Measurements from ENCODE around the gene FBXO34.
"Not testable (repeated sequence)": the region's sequence is repeated elsewhere in the genome, so short reads cannot be mapped to it uniquely, and the experiment has no call there.

The FBXO34 gene

GRCh38 chr14:55333711-55334485 is 62.7 kb downstream of the FBXO34 start:
- H3K4me3 Mint-ChIP-seq: peak overlapping the region; percentile 44
- no peaks in the 10 kb centered on the region for H3K27me3 Mint-ChIP-seq (ENCODE audit: low read depth)
- peaks cover 60% of the 10 kb centered on the region for H3K4me1 Mint-ChIP-seq (ENCODE audit: low read depth)
- peak overlapping the region; percentile 69 for H3K27ac Mint-ChIP-seq
- H3K36me3 Mint-ChIP-seq (ENCODE audit: low read depth): peaks cover 1% of the 10 kb centered on the region
- no peaks in the 10 kb centered on the region for H3K9me3 Mint-ChIP-seq

DNA sequence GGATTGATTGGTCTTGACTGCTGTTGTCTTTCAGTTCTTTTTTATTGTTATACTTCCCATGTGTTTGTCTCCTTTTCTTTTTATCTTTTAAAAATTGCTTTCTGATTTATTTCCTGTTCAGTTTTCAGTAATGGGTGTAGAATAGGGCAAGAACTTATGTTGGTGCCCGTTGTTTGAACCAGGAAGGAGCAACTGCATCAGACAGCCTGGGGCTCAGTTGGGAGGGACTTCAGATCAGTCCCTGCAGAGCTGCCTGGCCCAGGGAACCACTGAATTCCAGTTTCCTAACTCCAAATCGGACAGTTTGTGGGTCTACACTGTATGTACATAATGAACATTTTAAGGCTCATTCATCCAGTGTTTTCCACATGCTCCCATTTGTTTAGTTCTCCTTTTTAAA is 64.9 kb downstream of the FBXO34 start:
- H3K27me3 Mint-ChIP-seq (ENCODE audit: low read depth): no peaks in the 10 kb centered on the region
- H3K27ac Mint-ChIP-seq: peak overlapping the region; percentile 50
- H3K36me3 Mint-ChIP-seq (ENCODE audit: low read depth): peaks cover 1% of the 10 kb centered on the region
- H3K9me3 Mint-ChIP-seq: no peaks in the 10 kb centered on the region
- H3K4me1 Mint-ChIP-seq (ENCODE audit: low read depth): peaks cover 61% of the 10 kb centered on the region
- peak overlapping the region; percentile 55 for H3K4me3 Mint-ChIP-seq

GRCh38 chr14:55336691-55337090 is 65.5 kb downstream of the FBXO34 start:
- no peaks in the 10 kb centered on the region for H3K9me3 Mint-ChIP-seq
- peaks cover 1% of the 10 kb centered on the region for H3K36me3 Mint-ChIP-seq (ENCODE audit: low read depth)
- H3K4me3 Mint-ChIP-seq: no peak overlapping the region
- peak overlapping the region; percentile 27 for H3K27ac Mint-ChIP-seq
- peaks cover 61% of the 10 kb centered on the region for H3K4me1 Mint-ChIP-seq (ENCODE audit: low read depth)
- H3K27me3 Mint-ChIP-seq (ENCODE audit: low read depth): no peaks in the 10 kb centered on the region

DNA sequence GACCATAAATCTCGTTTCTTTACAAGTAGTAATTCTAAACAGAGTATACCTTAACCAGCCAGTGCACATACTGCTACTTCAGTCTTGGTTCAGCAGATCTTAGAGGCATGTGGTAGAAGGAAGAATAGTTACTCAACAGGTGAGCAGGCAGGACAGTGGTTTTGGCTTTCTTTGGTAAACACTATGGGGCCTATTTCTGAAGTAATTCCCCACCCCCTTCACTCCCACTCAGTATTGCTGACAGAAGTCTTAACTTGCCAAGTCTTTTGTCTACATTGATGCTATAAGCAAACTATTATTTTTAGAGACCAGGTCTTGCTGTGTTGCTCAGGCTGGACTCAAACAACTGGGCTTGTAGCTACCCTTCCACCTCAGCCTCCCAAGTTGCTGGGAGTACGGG is 68.5 kb downstream of the FBXO34 start:
- Mint-ChIP-seq H3K27ac (peak overlapping the region; percentile 22), H3K4me3 (no peak overlapping the region)

GRCh38 chr14:55340482-55340881 is 69.3 kb downstream of the FBXO34 start:
- H3K9me3 Mint-ChIP-seq: no peaks in the 10 kb centered on the region
- peaks cover 29% of the 10 kb centered on the region for H3K4me1 Mint-ChIP-seq (ENCODE audit: low read depth)
- no peaks in the 10 kb centered on the region for H3K36me3 Mint-ChIP-seq (ENCODE audit: low read depth)
- no peaks in the 10 kb centered on the region for H3K27me3 Mint-ChIP-seq (ENCODE audit: low read depth)
- no peak overlapping the region for H3K27ac Mint-ChIP-seq
- H3K4me3 Mint-ChIP-seq: no peak overlapping the region

More for the DNA sequence above, 68.5 kb downstream of the FBXO34 start:
- no peaks in the 10 kb centered on the region for H3K27me3 Mint-ChIP-seq (ENCODE audit: low read depth)
- no peaks in the 10 kb centered on the region for H3K9me3 Mint-ChIP-seq
- H3K36me3 Mint-ChIP-seq (ENCODE audit: low read depth): no peaks in the 10 kb centered on the region
- peaks cover 34% of the 10 kb centered on the region for H3K4me1 Mint-ChIP-seq (ENCODE audit: low read depth)

GRCh38 chr14:55341781-55342180 is 70.6 kb downstream of the FBXO34 start:
- Mint-ChIP-seq H3K9me3 (no peaks in the 10 kb centered on the region), H3K4me3 (no peak overlapping the region), H3K27ac (no peak overlapping the region), H3K36me3 (ENCODE audit: low read depth) (no peaks in the 10 kb centered on the region), H3K27me3 (ENCODE audit: low read depth) (no peaks in the 10 kb centered on the region), H3K4me1 (ENCODE audit: low read depth) (peaks cover 26% of the 10 kb centered on the region)

DNA sequence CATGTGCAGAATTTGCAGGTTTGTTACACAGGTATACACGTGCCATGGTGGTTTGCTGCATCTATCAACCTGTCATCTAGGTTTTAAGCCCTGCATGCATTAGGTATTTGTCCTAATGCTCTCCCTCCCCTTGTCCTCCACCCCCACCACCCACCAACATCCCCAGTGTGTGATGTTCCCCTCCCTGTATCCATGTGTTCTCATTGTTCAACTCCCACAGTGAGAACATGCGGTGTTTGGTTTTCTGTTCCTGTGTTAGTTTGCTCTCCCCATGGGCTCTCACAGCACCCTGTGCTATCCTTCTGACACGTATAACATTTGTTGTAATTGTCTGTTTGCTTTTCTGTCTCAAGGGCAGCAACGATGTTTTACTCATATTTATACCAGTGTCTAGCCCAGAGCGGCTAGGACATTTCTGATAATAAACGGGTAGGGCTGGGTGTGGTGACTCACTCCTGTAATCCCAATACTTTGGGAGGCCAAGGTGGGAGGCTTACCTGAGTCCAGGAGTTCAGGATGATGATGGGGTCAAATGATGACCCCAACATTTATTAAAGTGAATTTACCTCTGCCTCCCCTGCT is 73.5 kb downstream of the FBXO34 start:
- not testable (repeated sequence) for H3K27me3 Mint-ChIP-seq (ENCODE audit: low read depth); H3K36me3 Mint-ChIP-seq (ENCODE audit: low read depth); H3K27ac Mint-ChIP-seq; H3K4me3 Mint-ChIP-seq; H3K9me3 Mint-ChIP-seq
- peaks cover 30% of the 10 kb centered on the region for H3K4me1 Mint-ChIP-seq (ENCODE audit: low read depth)

- no peaks in the 10 kb centered on the region for H3K27me3 Mint-ChIP-seq (ENCODE audit: low read depth)
- no peak overlapping the region for H3K4me3 Mint-ChIP-seq
- peaks cover 18% of the 10 kb centered on the region for H3K4me1 Mint-ChIP-seq (ENCODE audit: low read depth)
- no peaks in the 10 kb centered on the region for H3K9me3 Mint-ChIP-seq
- H3K27ac Mint-ChIP-seq: no peak overlapping the region
- H3K36me3 Mint-ChIP-seq (ENCODE audit: low read depth): peaks cover 5% of the 10 kb centered on the region
These were observed 75.8 kb downstream of the FBXO34 start for GRCh38 chr14:55347040-55347439.

DNA sequence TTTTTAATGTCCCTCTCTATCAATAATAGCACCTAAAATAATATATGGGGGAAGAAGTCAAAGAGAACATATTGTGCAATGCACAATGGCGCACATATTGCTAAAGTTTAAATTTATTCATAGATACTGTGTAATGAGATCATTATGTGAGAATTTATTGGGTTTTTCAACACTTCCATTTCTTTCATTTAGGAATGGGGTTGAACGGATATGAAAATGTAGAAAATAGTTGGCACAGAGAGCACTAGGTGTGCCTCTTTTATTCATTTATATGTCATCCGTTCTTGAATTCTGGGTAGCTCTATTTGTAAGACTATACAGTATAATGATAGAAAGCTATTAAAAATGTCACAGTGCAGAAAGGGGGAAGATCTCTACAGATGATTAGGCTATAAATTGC is 76.5 kb downstream of the FBXO34 start:
- Mint-ChIP-seq H3K9me3 (no peaks in the 10 kb centered on the region), H3K36me3 (ENCODE audit: low read depth) (peaks cover 7% of the 10 kb centered on the region), H3K4me3 (no peak overlapping the region), H3K27me3 (ENCODE audit: low read depth) (no peaks in the 10 kb centered on the region), H3K27ac (no peak overlapping the region), H3K4me1 (ENCODE audit: low read depth) (peaks cover 18% of the 10 kb centered on the region)

DNA sequence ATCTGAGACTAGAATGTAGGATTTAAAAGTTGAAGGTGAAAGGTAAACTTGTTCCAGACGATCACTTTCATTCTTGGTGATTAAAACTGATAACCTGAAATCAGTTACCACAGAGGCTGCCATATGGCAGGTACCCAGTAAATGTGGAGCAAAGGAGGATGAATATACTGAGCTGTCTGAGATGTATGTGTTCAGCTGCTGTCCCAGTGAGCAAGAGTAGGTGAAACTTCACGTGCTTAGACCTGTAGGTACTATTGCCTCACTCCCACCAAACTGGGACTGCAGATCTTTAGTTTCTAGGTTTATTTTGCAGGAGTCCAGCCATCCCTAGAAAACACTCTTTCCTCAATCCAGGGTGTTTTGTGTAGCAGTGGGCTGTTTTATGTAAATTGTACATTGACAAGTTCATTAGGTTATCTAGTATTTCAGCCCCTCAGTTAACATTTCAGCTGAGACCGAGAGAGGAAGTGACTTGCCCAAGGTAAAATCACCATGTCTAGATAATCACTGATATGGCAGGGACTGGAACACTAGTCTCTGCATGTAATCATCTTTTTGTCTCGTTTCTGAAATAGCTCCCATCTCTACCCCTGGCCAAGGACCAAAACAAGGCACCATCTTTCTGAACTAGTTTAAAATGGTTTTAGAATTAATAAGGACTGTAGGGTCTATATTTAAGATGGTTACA is 77.7 kb downstream of the FBXO34 start:
- no peaks in the 10 kb centered on the region for H3K9me3 Mint-ChIP-seq

DNA sequence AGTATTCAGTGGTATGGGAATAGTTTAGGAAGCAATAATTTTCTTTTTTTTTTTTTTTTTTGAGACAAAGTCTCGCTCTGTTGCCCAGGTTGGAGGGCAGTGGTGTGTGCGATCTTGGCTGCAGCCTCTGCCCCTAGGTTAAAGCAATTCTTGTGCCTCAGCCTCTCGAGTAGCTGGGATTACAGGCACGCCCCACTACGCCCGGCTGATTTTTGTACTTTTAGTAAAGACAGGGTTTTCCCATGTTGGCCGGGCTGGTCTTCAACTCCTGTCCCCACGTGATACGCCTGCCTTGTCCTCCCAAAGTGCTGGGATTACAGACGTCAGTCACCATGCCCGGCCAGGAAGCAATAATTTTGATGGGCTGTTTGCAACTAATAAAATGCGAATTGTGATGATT is 78.3 kb downstream of the FBXO34 start:
- H3K27ac Mint-ChIP-seq: no peak overlapping the region
- H3K4me1 Mint-ChIP-seq (ENCODE audit: low read depth): peaks cover 29% of the 10 kb centered on the region
- no peak overlapping the region for H3K4me3 Mint-ChIP-seq
- H3K36me3 Mint-ChIP-seq (ENCODE audit: low read depth): peaks cover 11% of the 10 kb centered on the region
- H3K9me3 Mint-ChIP-seq: no peaks in the 10 kb centered on the region
- H3K27me3 Mint-ChIP-seq (ENCODE audit: low read depth): no peaks in the 10 kb centered on the region

More for the DNA sequence above, 77.7 kb downstream of the FBXO34 start:
- H3K4me1 Mint-ChIP-seq (ENCODE audit: low read depth): peaks cover 23% of the 10 kb centered on the region
- peaks cover 11% of the 10 kb centered on the region for H3K36me3 Mint-ChIP-seq (ENCODE audit: low read depth)
- no peak overlapping the region for H3K4me3 Mint-ChIP-seq
- no peak overlapping the region for H3K27ac Mint-ChIP-seq
- no peaks in the 10 kb centered on the region for H3K27me3 Mint-ChIP-seq (ENCODE audit: low read depth)

DNA sequence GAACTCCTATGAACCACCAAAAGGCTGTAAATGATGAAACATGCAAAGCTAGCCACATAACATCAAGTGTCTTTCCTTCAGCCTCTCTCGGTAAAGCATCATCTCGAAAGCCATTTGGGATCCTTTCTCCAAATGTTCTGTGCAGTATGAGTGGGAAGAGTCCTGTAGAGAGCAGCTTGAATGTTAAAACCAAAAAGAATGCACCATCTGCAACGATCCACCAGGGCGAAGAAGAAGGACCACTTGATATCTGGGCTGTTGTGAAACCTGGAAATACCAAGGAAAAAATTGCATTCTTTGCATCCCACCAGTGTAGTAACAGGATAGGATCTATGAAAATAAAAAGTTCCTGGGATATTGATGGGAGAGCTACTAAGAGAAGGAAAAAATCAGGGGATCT is 79.2 kb downstream of the FBXO34 start:
- Mint-ChIP-seq H3K27me3 (ENCODE audit: low read depth) (no peaks in the 10 kb centered on the region), H3K27ac (no peak overlapping the region), H3K4me1 (ENCODE audit: low read depth) (peaks cover 34% of the 10 kb centered on the region), H3K36me3 (ENCODE audit: low read depth) (peaks cover 11% of the 10 kb centered on the region), H3K4me3 (no peak overlapping the region), H3K9me3 (no peaks in the 10 kb centered on the region)

GRCh38 chr14:55351111-55351510 is 79.9 kb downstream of the FBXO34 start:
- Mint-ChIP-seq H3K27ac (no peak overlapping the region), H3K36me3 (ENCODE audit: low read depth) (peaks cover 11% of the 10 kb centered on the region), H3K9me3 (no peaks in the 10 kb centered on the region), H3K4me1 (ENCODE audit: low read depth) (peaks cover 33% of the 10 kb centered on the region), H3K4me3 (no peak overlapping the region), H3K27me3 (ENCODE audit: low read depth) (no peaks in the 10 kb centered on the region)

GRCh38 chr14:55352201-55352600 is 81.0 kb downstream of the FBXO34 start:
- Mint-ChIP-seq H3K4me3 (no peak overlapping the region), H3K27ac (no peak overlapping the region), H3K36me3 (ENCODE audit: low read depth) (peaks cover 11% of the 10 kb centered on the region), H3K4me1 (ENCODE audit: low read depth) (peaks cover 41% of the 10 kb centered on the region), H3K27me3 (ENCODE audit: low read depth) (no peaks in the 10 kb centered on the region), H3K9me3 (no peaks in the 10 kb centered on the region)

All from T-helper 1 cell treated with Interleukin-12 subunit alpha and Interleukin-12 subunit beta and Interleukin-4 antibody, amounts not matched to agents 30 μg/mL and 1 μg/mL, for 36 hours (primary cell).